Gastroesophageal sphincter (tissue), 3 donors: ENCODE results near the gene CFAP46.

ENCODE experiments used
- EP300 ChIP-seq: sonication (generic); formaldehyde crosslinking; IDR thresholded peaks from one replicate; pipeline ENCODE4 v1.6.1; 2017; ENCODE audit warnings: antibody characterized with exemption, mild to moderate bottlenecking
- POLR2A ChIP-seq, 2 donors: fragments of 450-650 bp; IDR thresholded peaks; one replicate each; pipeline ENCODE4 v1.6.1; 2017; ENCODE audit warnings: antibody characterized with exemption in 2 of 2, mild to moderate bottlenecking in 2 of 2, moderate library complexity in 1 of 2
- TF ChIP-seq, protein P1 (sequence below), 4 experiments: fragments of 200-600 bp in 2 of 4; fragments of 450-650 bp in 2 of 4; sonication (generic) in 1 of 4; IDR thresholded peaks; one replicate each; pipeline ENCODE4 v1.5.1; 2017 to 2019; ENCODE audit warnings: antibody characterized with exemption in 4 of 4, mild to moderate bottlenecking in 2 of 4, moderate library complexity in 2 of 4

DNA sequence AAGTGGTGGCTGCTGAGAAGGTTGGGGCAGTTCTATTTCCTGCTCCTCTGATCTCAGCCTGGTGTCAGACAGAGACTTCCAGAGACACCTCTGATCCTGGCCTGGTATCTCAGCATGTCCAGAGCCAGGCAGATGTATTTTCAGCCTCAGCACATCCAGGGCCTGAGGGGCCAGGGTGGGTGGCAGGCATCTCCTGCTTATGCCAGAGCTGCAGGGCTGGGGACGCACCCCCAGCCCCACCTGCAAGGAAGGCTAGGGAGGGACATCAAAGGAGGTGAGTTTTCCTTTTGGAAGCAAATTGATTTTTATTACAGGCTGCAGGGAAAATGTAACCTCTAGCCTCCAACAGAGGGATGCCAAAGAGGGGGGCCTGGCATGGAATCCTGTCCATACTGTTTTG is 36.7 kb downstream of the CFAP46 start:
- TF ChIP-seq, protein P1, sequence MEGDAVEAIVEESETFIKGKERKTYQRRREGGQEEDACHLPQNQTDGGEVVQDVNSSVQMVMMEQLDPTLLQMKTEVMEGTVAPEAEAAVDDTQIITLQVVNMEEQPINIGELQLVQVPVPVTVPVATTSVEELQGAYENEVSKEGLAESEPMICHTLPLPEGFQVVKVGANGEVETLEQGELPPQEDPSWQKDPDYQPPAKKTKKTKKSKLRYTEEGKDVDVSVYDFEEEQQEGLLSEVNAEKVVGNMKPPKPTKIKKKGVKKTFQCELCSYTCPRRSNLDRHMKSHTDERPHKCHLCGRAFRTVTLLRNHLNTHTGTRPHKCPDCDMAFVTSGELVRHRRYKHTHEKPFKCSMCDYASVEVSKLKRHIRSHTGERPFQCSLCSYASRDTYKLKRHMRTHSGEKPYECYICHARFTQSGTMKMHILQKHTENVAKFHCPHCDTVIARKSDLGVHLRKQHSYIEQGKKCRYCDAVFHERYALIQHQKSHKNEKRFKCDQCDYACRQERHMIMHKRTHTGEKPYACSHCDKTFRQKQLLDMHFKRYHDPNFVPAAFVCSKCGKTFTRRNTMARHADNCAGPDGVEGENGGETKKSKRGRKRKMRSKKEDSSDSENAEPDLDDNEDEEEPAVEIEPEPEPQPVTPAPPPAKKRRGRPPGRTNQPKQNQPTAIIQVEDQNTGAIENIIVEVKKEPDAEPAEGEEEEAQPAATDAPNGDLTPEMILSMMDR (IDR thresholded peaks at IDR 0.05): no peak
- TF ChIP-seq POLR2A (IDR thresholded peaks at IDR 0.05) (no peak), EP300 (no peak)
